ENCODE data around the gene ACTRT2.

DNA sequence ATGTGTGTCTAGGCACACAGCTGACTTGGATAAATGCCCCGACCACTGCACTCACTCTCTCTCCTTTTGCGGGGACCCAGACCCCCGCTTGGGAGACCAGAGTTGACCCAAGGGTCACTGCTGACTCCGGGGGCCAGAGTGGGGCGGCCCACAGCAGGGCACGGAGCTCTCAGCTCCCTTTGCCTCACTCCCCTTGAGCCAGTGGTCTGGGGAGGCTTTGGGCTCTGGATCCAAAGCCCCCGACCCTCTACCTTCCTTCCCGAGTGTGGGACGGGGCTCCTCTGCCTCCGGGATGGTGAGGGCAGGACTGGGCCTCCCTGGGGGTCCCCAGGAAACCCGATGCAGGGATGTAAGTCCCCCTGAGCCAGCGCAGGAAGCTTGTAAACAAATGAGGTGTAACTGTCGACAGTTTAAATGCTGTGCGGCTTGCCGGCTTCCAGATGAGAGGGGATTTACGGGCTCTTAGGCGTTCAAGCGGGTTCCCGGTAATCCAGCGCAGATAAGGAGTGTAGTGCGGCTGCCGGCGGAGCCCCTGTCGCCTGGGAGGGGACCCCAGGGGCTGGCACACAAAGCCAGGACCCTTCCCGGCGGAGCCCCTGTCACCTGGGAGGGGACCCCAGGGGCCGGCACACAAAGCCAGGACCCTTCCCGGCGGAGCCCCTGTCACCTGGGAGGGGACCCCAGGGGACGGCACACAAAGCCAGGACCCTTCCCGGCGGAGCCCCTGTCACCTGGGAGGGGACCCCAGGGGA, 7.4 kb downstream of the ACTRT2 start:
- TF ChIP-seq, protein P1, sequence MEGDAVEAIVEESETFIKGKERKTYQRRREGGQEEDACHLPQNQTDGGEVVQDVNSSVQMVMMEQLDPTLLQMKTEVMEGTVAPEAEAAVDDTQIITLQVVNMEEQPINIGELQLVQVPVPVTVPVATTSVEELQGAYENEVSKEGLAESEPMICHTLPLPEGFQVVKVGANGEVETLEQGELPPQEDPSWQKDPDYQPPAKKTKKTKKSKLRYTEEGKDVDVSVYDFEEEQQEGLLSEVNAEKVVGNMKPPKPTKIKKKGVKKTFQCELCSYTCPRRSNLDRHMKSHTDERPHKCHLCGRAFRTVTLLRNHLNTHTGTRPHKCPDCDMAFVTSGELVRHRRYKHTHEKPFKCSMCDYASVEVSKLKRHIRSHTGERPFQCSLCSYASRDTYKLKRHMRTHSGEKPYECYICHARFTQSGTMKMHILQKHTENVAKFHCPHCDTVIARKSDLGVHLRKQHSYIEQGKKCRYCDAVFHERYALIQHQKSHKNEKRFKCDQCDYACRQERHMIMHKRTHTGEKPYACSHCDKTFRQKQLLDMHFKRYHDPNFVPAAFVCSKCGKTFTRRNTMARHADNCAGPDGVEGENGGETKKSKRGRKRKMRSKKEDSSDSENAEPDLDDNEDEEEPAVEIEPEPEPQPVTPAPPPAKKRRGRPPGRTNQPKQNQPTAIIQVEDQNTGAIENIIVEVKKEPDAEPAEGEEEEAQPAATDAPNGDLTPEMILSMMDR (IDR thresholded peaks at IDR 0.05; ENCODE audit: borderline replicate concordance, extremely low read depth, low read length, poor library complexity, severe bottlenecking) = no peak
- TF ChIP-seq EZH2 (IDR thresholded peaks at IDR 0.05; ENCODE audit: borderline replicate concordance, low read depth, low read length, severe bottlenecking) = no peak
